Measurements from ENCODE around the gene NHLRC4. TPM values are rescaled to one million over a fixed set of nuclear protein-coding genes. Genes with fewer than 3 reads are reported as not detected.
"Not testable (repeated sequence)": the region's sequence is repeated elsewhere in the genome, so short reads cannot be mapped to it uniquely, and the experiment has no call there.

The NHLRC4 gene
- total RNA-seq, 1 donor from 2014 or later = 1.4 TPM

GRCh38 chr16:593807-594206 lies 27.0 kb downstream of the NHLRC4 start:
- Mint-ChIP-seq H3K9me3 (ENCODE audit: low read depth) (no peaks in the 10 kb centered on the region), H3K27me3 (no peaks in the 10 kb centered on the region), H3K4me3 (ENCODE audit: low read depth) (peak overlapping the region; percentile 40), H3K4me1 (ENCODE audit: low read depth) (peaks cover 18% of the 10 kb centered on the region), H3K27ac (peak overlapping the region; percentile 89), H3K36me3 (ENCODE audit: insufficient read depth) (peaks cover 7% of the 10 kb centered on the region)
- DNase-seq (ENCODE audit: low spot score, unreplicated experiment) = no peak
- no peak for TF ChIP-seq CTCF (IDR thresholded peaks at IDR 0.05; ENCODE audit: unreplicated experiment)

- Mint-ChIP-seq H3K27me3 (no peaks in the 10 kb centered on the region), H3K27ac (no peak overlapping the region), H3K36me3 (ENCODE audit: insufficient read depth) (peaks cover 9% of the 10 kb centered on the region), H3K4me1 (ENCODE audit: low read depth) (peaks cover 18% of the 10 kb centered on the region), H3K4me3 (ENCODE audit: low read depth) (no peak overlapping the region), H3K9me3 (ENCODE audit: low read depth) (no peaks in the 10 kb centered on the region)
- no peak for DNase-seq (ENCODE audit: low spot score, unreplicated experiment)
- TF ChIP-seq CTCF (IDR thresholded peaks at IDR 0.05; ENCODE audit: unreplicated experiment) = no peak
Measured at GRCh38 chr16:595094-595528, 28.3 kb downstream of the NHLRC4 start.

GRCh38 chr16:595942-596735 lies 29.3 kb downstream of the NHLRC4 start:
- no peak for DNase-seq (ENCODE audit: low spot score, unreplicated experiment)
- no peak for TF ChIP-seq CTCF (IDR thresholded peaks at IDR 0.05; ENCODE audit: unreplicated experiment)
- peaks cover 9% of the 10 kb centered on the region for H3K36me3 Mint-ChIP-seq (ENCODE audit: insufficient read depth)
- H3K27me3 Mint-ChIP-seq = no peaks in the 10 kb centered on the region
- no peak overlapping the region for H3K27ac Mint-ChIP-seq
- H3K4me3 Mint-ChIP-seq (ENCODE audit: low read depth) = no peak overlapping the region
- H3K9me3 Mint-ChIP-seq (ENCODE audit: low read depth) = no peaks in the 10 kb centered on the region
- H3K4me1 Mint-ChIP-seq (ENCODE audit: low read depth) = peaks cover 11% of the 10 kb centered on the region

- H3K4me3 Mint-ChIP-seq (ENCODE audit: low read depth) = no peak overlapping the region
- no peak overlapping the region for H3K27ac Mint-ChIP-seq
- DNase-seq (ENCODE audit: low spot score, unreplicated experiment) = no peak
Measured at GRCh38 chr16:596736-597060, 29.9 kb downstream of the NHLRC4 start.

GRCh38 chr16:597655-598054 lies 30.9 kb downstream of the NHLRC4 start:
- H3K36me3 Mint-ChIP-seq (ENCODE audit: insufficient read depth); H3K9me3 Mint-ChIP-seq (ENCODE audit: low read depth); DNase-seq (ENCODE audit: low spot score, unreplicated experiment); H3K4me1 Mint-ChIP-seq (ENCODE audit: low read depth); H3K27me3 Mint-ChIP-seq; H3K4me3 Mint-ChIP-seq (ENCODE audit: low read depth); H3K27ac Mint-ChIP-seq: not testable (repeated sequence)

More at GRCh38 chr16:596736-597060, 29.9 kb downstream of the NHLRC4 start:
- TF ChIP-seq CTCF (IDR thresholded peaks at IDR 0.05; ENCODE audit: unreplicated experiment) = no peak
- no peaks in the 10 kb centered on the region for H3K27me3 Mint-ChIP-seq
- H3K9me3 Mint-ChIP-seq (ENCODE audit: low read depth) = no peaks in the 10 kb centered on the region
- peaks cover 9% of the 10 kb centered on the region for H3K4me1 Mint-ChIP-seq (ENCODE audit: low read depth)
- H3K36me3 Mint-ChIP-seq (ENCODE audit: insufficient read depth) = peaks cover 9% of the 10 kb centered on the region

All from progenitor cell of endocrine pancreas (in vitro differentiated cells).